Upper lobe of right lung (tissue), 1 donor: ENCODE results near the gene SUGCT. TPM values are rescaled to one million over a fixed set of nuclear protein-coding genes. Genes with fewer than 3 reads are reported as not detected.

Source experiments
- ATAC-seq: fragments of 200-7000 bp; cut with Tn5 transposase; one replicate; pipeline ENCODE4 v1.9.1; 2020; ENCODE audit warnings: mild to moderate bottlenecking, moderate library complexity
- DNase-seq: peaks from one replicate; pipeline ENCODE4 v3.0.0-alpha.2; 2020
- H3K27ac ChIP-seq: fragments of 200-600 bp; one replicate; pipeline ENCODE4 v1.8.0; 2022
- H3K27me3 ChIP-seq: fragments of 200-600 bp; one replicate; pipeline ENCODE4 v1.8.0; 2022; ENCODE audit warnings: mild to moderate bottlenecking
- H3K36me3 ChIP-seq: fragments of 200-600 bp; one replicate; pipeline ENCODE4 v1.8.0; 2022
- H3K4me1 ChIP-seq: fragments of 200-600 bp; one replicate; pipeline ENCODE4 v1.8.0; 2022
- H3K4me3 ChIP-seq: fragments of 200-600 bp; one replicate; pipeline ENCODE4 v1.8.0; 2022; ENCODE audit warnings: mild to moderate bottlenecking
- H3K9me3 ChIP-seq: fragments of 200-600 bp; one replicate; pipeline ENCODE4 v1.8.0; 2022
- intact Hi-C: fragments of 100-400 bp; cut with DNase I; formaldehyde crosslinking; loops from one replicate; pipeline ENCODE4 v1.11.0; 2022
- total RNA-seq: library from RNA; stranded (reverse); fragmentation: NEBNext Ultra II Directional; extraction: Animal tissue kit (Norgen Biotek cat#: 25700); gene quantifications from one replicate; pipeline ENCODE4 v1.2.1, GENCODE V29; 2021
- TF ChIP-seq, protein P1 (sequence below): fragments of 200-600 bp; IDR thresholded peaks from one replicate; pipeline ENCODE4 v1.8.0; 2022; ENCODE audit warnings: antibody characterized with exemption
- donor health status: DM: no; HTN: yes; CAD: no; lungs with severe emphysema.

The SUGCT gene
- total RNA-seq, 1 donor from 2014 or later: 4.1 TPM

DNA sequence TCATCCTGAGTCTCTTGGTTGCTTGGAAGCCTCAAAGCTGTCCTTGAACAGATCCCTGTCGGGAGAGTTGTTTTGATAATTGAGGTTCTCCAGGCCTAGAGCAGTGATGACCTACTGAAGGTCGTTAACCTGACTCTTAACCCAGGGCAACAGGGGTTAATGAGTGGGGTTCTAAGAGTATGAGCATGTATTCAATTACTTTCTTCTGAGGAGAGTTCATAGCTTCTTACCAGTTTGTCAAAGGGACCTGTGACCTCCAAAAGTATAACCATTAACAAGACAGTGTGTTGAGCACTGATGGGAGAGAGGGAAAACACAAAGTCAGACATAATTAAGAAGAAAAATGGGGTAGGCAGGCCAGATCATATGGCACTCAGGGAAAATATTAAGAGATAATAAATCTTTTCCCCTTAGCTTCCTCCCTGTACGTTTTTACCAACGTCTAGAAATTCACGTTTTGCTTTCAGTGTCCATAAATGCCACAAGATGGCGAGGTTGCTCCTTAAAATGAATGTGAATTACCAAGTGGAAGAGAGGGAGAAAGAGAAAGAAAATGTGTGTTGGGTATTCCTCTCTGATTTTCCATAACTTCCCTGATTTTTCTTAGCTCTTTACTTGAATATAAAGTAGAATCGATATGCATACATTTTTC is 97.6 kb downstream of the SUGCT start:
- TF ChIP-seq, protein P1, sequence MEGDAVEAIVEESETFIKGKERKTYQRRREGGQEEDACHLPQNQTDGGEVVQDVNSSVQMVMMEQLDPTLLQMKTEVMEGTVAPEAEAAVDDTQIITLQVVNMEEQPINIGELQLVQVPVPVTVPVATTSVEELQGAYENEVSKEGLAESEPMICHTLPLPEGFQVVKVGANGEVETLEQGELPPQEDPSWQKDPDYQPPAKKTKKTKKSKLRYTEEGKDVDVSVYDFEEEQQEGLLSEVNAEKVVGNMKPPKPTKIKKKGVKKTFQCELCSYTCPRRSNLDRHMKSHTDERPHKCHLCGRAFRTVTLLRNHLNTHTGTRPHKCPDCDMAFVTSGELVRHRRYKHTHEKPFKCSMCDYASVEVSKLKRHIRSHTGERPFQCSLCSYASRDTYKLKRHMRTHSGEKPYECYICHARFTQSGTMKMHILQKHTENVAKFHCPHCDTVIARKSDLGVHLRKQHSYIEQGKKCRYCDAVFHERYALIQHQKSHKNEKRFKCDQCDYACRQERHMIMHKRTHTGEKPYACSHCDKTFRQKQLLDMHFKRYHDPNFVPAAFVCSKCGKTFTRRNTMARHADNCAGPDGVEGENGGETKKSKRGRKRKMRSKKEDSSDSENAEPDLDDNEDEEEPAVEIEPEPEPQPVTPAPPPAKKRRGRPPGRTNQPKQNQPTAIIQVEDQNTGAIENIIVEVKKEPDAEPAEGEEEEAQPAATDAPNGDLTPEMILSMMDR: peak; percentile 47
- Histone ChIP-seq H3K4me3 (no peak overlapping the region), H3K36me3 (no peaks in the 10 kb centered on the region), H3K27ac (no peak overlapping the region), H3K9me3 (no peaks in the 10 kb centered on the region), H3K27me3 (no peaks in the 10 kb centered on the region), H3K4me1 (no peaks in the 10 kb centered on the region)
- DNase-seq (no peak), ATAC-seq (no peak)
- intact Hi-C loops: no loop called here

DNA sequence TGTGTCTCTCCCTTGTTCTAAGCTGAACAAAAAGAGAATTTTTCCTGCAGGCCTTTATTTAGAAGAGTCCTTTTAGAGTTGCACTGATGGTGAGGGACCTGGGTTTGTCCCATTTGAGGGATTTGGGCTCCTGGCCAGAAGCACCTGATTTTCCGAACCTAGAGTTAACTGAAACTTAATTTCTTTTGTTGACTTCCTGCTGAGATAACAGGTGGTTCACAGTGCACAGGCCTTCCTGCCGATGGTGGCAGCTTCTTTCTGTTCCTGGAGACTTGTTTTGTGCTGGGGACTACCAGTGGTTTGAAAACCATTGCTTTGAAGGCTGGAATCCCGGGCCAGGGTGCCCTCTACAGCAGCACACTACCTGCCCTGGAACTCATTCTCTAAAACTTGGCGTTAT is 99.2 kb downstream of the SUGCT start:
- Histone ChIP-seq H3K27ac (no peak overlapping the region), H3K27me3 (no peaks in the 10 kb centered on the region), H3K4me3 (no peak overlapping the region), H3K4me1 (no peaks in the 10 kb centered on the region), H3K9me3 (no peaks in the 10 kb centered on the region), H3K36me3 (no peaks in the 10 kb centered on the region)
- intact Hi-C loops: no loop called here
- TF ChIP-seq, protein P1: no peak
- no peak for ATAC-seq
- no peak for DNase-seq

DNA sequence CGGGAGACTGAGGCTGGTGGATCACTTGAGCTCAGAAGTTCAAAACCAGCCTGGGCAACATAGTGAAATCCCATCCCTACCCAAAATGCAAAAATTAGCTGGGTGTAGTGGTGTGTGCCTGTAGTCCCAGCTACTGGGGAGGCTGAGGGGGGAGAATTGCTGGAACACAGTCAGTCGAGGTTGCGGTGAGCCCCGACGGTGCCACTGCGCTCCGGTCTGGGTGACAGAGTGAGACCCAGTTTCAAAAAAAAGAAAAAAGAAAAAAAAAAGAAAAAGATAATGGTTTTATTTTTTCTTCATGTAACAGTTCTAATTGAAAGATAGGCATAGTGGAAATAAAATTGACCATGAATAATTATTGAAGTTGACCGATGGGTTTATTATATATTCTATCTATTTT is 99.9 kb downstream of the SUGCT start:
- no peaks in the 10 kb centered on the region for H3K9me3 ChIP-seq
- intact Hi-C loops: no loop called here
- ATAC-seq (no peak), DNase-seq (no peak)
- H3K36me3 ChIP-seq: no peaks in the 10 kb centered on the region
- no peak overlapping the region for H3K27ac ChIP-seq
- no peaks in the 10 kb centered on the region for H3K4me1 ChIP-seq
- H3K4me3 ChIP-seq: no peak overlapping the region
- H3K27me3 ChIP-seq: no peaks in the 10 kb centered on the region
- TF ChIP-seq, protein P1: no peak

DNA sequence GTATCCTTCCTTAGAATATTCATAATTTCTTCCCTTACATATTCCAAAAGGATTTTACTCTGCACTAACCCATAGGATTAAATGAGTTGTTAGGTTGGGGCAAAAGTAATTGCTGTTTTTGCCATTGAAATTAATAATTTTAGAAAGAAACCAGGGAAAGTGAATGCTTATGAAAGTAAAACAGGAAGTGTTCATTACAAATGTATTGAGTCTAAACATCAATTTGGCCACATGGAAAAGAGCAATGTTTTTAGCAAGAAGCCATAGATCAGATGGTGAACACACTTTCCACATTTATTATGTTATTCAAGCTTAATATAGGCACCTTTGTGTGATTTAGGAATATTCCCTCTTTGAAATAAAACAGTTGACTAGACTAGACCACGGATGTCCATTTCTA is 102.9 kb downstream of the SUGCT start:
- Histone ChIP-seq H3K4me3 (no peak overlapping the region), H3K27ac (no peak overlapping the region), H3K4me1 (no peaks in the 10 kb centered on the region), H3K36me3 (no peaks in the 10 kb centered on the region), H3K27me3 (no peaks in the 10 kb centered on the region), H3K9me3 (no peaks in the 10 kb centered on the region)
- TF ChIP-seq, protein P1: no peak
- ATAC-seq: no peak
- no peak for DNase-seq
- intact Hi-C loops: no loop called here

DNA sequence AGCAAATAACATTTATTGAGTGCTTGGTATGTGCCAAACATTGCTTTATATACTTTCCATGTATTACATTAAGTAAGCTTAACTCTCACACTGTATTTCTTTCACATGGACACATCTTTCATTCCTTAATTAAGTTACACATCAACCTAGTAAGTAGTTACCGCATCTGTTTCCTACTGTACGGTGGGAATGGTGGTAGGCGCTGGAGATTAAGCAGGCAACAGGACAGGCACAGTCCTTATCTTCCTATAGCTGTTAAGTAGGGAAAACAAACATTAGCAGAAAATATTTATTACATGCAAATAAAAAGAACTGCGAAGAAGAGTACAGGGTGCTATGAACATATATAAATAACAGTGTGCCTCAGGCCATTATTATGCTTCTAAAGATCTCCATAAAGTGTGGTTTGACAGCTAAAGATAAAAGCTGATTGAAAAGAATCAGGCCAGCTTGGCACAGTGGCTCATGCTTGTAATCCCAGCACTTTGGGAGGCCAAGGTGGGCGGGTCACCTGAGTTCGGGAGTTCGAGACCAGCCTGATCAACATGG is 105.0 kb downstream of the SUGCT start:
- H3K9me3 ChIP-seq: no peaks in the 10 kb centered on the region
- no peak for ATAC-seq
- H3K36me3 ChIP-seq: no peaks in the 10 kb centered on the region
- no peaks in the 10 kb centered on the region for H3K27me3 ChIP-seq
- TF ChIP-seq, protein P1: no peak
- no peak overlapping the region for H3K27ac ChIP-seq
- no peak overlapping the region for H3K4me3 ChIP-seq
- intact Hi-C loops: no loop called here
- DNase-seq: no peak
- H3K4me1 ChIP-seq: no peaks in the 10 kb centered on the region

DNA sequence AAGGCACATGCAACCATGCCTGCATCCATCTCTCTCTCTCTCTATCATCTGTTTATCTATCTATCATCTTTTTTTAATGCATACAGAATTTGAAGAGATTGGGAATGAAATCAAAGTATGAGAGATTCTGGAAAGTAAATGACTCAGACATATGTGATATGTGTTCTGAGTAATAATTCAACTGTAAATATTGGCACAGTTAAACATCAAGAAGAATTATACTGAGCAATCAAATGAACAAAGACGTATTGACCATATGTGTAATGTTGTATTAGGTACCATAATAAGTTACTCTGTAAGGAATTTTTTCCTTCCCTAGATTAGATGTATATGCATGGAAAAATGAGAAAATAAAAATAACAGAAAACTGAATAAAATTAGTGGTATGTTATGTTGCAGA is 108.3 kb downstream of the SUGCT start:
- H3K27ac ChIP-seq: no peak overlapping the region
- H3K4me1 ChIP-seq: no peaks in the 10 kb centered on the region
- DNase-seq: no peak
- H3K9me3 ChIP-seq: no peaks in the 10 kb centered on the region
- intact Hi-C loops: no loop called here
- no peaks in the 10 kb centered on the region for H3K27me3 ChIP-seq
- TF ChIP-seq, protein P1: no peak
- H3K36me3 ChIP-seq: no peaks in the 10 kb centered on the region
- H3K4me3 ChIP-seq: no peak overlapping the region
- ATAC-seq: no peak
